ENCODE results near the gene EFCAB5. TPM values are rescaled to one million over a fixed set of nuclear protein-coding genes. Genes with fewer than 3 reads are reported as not detected.
A peak's percentile ranks its signal among the peaks of the same experiment; 100 is the strongest.

Gene EFCAB5
- total and polyA plus RNA-seq, 2 of the 8 experiments (the other 6 are each of a cell fraction or from before 2014, with no cell fraction given): 0.05 to 0.34 TPM

GRCh38 chr17:30000755-30001257, 59.4 kb downstream of the EFCAB5 start:
- DNase-seq (ENCODE audit: low read depth in 1 of 2, low spot score in 2 of 2): no peak
- Histone ChIP-seq H2BK12ac (ENCODE audit: low read depth, low read length) (no peak overlapping the region), H3K9ac (replicated peaks in 1 of 4; ENCODE audit: extremely low read depth in 1 of 4, low read depth in 3 of 4, low read length in 3 of 4) (no peak overlapping the region), H4K5ac (ENCODE audit: insufficient read length, low read depth, low read length) (no peak overlapping the region), H2AK5ac (ENCODE audit: low read depth, low read length) (no peak overlapping the region), H3K23ac (ENCODE audit: insufficient read length) (no peak overlapping the region), H2BK15ac (ENCODE audit: low read length) (no peak overlapping the region), H3K4me1 (replicated peaks in 1 of 4; ENCODE audit: control insufficient read depth in 3 of 4, insufficient read depth in 4 of 4, low read length in 3 of 4) (peaks cover 0 to under 1% (median 0%) of the 10 kb centered on the region in 4 experiments; a peak in 1 of 7 replicates), H3K27ac (ENCODE audit: low read depth, low read length) (no peak overlapping the region), H3K36me3 (ENCODE audit: control insufficient read depth in 2 of 4, insufficient read depth in 4 of 4, low read length in 3 of 4) (no peaks in the 10 kb centered on the region), H3K79me2 (ENCODE audit: control insufficient read depth in 1 of 2, insufficient read depth in 2 of 2, low read length in 2 of 2) (no peaks in the 10 kb centered on the region), H4K91ac (replicated peaks; ENCODE audit: insufficient read length, low read length) (no peak overlapping the region), H3K56ac (replicated peaks; ENCODE audit: insufficient read length, low read depth, low read length) (no peak overlapping the region), H3K79me1 (ENCODE audit: low read depth, low read length) (no peaks in the 10 kb centered on the region), H2AFZ (ENCODE audit: low read length) (peak overlapping the region; percentile 6; the same call in 1 of the 2 replicates), H3K14ac (ENCODE audit: insufficient read length) (no peak overlapping the region), H3K18ac (ENCODE audit: extremely low read depth, low read length) (no peak overlapping the region), H3K27me3 (replicated peaks in 1 of 4; ENCODE audit: control insufficient read depth in 3 of 4, extremely low read depth in 1 of 4, insufficient read depth in 3 of 4, low read length in 3 of 4) (no peaks in the 10 kb centered on the region), H2BK120ac (replicated peaks; ENCODE audit: low read depth, low read length) (no peak overlapping the region), H3K4ac (replicated peaks; ENCODE audit: insufficient read length, low read depth, low read length) (no peak overlapping the region), H3K4me2 (ENCODE audit: insufficient read depth in 1 of 2, low read depth in 2 of 2, low read length in 2 of 2) (no peak overlapping the region), H2BK20ac (ENCODE audit: low read length) (no peak overlapping the region), H4K20me1 (replicated peaks in 1 of 2; ENCODE audit: control insufficient read depth in 1 of 2, insufficient read depth in 2 of 2, low read length in 2 of 2) (no peaks in the 10 kb centered on the region), H3K4me3 (ENCODE audit: extremely low read depth in 1 of 4, insufficient read depth in 2 of 4, low read depth in 3 of 4, low read length in 4 of 4) (no peak overlapping the region), H4K8ac (ENCODE audit: extremely low read depth, insufficient read depth, low read length) (no peak overlapping the region), H2BK5ac (ENCODE audit: low read depth, low read length) (no peak overlapping the region), H3K23me2 (ENCODE audit: low read depth, low read length) (no peaks in the 10 kb centered on the region), H3K9me3 (ENCODE audit: insufficient read depth in 2 of 2, low read depth in 1 of 2, low read length in 1 of 2) (no peaks in the 10 kb centered on the region)
- CTCF ChIA-PET (ENCODE audit: partially characterized antibody): interaction anchor here (1.1 to 1.4 kb wide), 3 partner anchors 61 to 161 kb away, joined by 3 read pairs; no protein-coding TSS in a partner anchor
- no peak for FAIRE-seq
- WGBS, 2 experiments (ENCODE audit: extremely low coverage in 1 of 2, insufficient coverage in 1 of 2, insufficient read length in 1 of 2, insufficient replicate concordance in 2 of 2, low coverage in 1 of 2, low lambda C conversion rate in 2 of 2, missing lambda C conversion rate in 1 of 2): 94% methylated on average over 2 of the region's 2 CpGs; no CpG with 5 or more reads in 1 of the 2 experiments
- POLR2A ChIA-PET (ENCODE audit: partially characterized antibody): no interaction called here
- no peak for TF ChIP-seq GTF2F1 (IDR thresholded peaks at IDR 0.05; ENCODE audit: borderline replicate concordance, low read depth, low read length)
- TF ChIP-seq POLR2AphosphoS5 (IDR thresholded peaks at IDR 0.05; ENCODE audit: low read depth, low read length): no peak
- no peak for TF ChIP-seq EZH2 (IDR thresholded peaks at IDR 0.05; ENCODE audit: low read depth, low read length, severe bottlenecking)
